HepG2 (cell line): Measurements from ENCODE around the gene KDM6B. TPM values are rescaled to one million over a fixed set of nuclear protein-coding genes. Genes with fewer than 3 reads are reported as not detected.

ENCODE experiments used
- ATAC-seq: fragments of 200-7000 bp; cut with Tn5 transposase; 3 replicates; pipeline ENCODE4 v1.9.1; 2020; ENCODE audit warnings: mild to moderate bottlenecking, moderate library complexity
- BruUV-seq: library from RNA; stranded (reverse); fragments of 400-500 nt; replicated peaks from 2 replicates; lab custom pipeline; 2021; lab: Mats Ljungman, UMichigan
- CTCF ChIA-PET: fragments of 300-600 bp; formaldehyde crosslinking; extraction: SDS; loops from one replicate; lab custom pipeline; 2021; ENCODE audit warnings: low total read pairs, inconsistent platforms, low intra/inter-chr PET ratio; lab: Yijun Ruan, JAX
- POLR2A ChIA-PET: fragments of 350-600 bp; sonication (Branson Sonifier 250); formaldehyde crosslinking; loops from one replicate; lab custom pipeline; 2020; ENCODE audit warnings: antibody characterized with exemption, inconsistent platforms; lab: Yijun Ruan, JAX
- DNase-seq: peaks from one replicate; pipeline ENCODE4 v3.0.0-alpha.2; 2015; ENCODE audit warnings: low spot score
- FAIRE-seq: peaks from 3 replicates; lab custom pipeline; 2011; peaks lifted over from hg19 to GRCh38; lab: Jason Lieb, UNC
- H2AFZ ChIP-seq: one replicate; pipeline ENCODE4 v1.6.1; 2011; ENCODE audit warnings: low read length, inconsistent platforms
- H3K27ac ChIP-seq: fragments of 300-600 bp; 3 replicates; pipeline ENCODE4 v1.8.0; 2011; ENCODE audit warnings: mixed run types, mild to moderate bottlenecking, mixed read lengths, low read length, inconsistent platforms; ENCODE audit not compliant: insufficient read depth; ENCODE audit errors: extremely low read length
- H3K27me3 ChIP-seq, 2 experiments: fragments of 200-600 bp in 1 of 2; 2 replicates in 1 of 2; 3 replicates in 1 of 2; pipeline versions ENCODE4 v1.6.0 to v1.8.0; 2011; ENCODE audit warnings: low read length in 2 of 2, mild to moderate bottlenecking in 2 of 2, moderate library complexity in 2 of 2, inconsistent platforms in 1 of 2; ENCODE audit not compliant: insufficient read depth in 2 of 2, control insufficient read depth in 1 of 2
- H3K36me3 ChIP-seq, 2 experiments: fragments of 200-600 bp in 1 of 2; replicated peaks in 1 of 2; 2 replicates in 1 of 2; 3 replicates in 1 of 2; pipeline versions ENCODE4 v1.5.1 to v1.8.0; 2011; ENCODE audit warnings: low read length in 2 of 2, inconsistent platforms in 1 of 2; ENCODE audit not compliant: insufficient read depth in 2 of 2, control insufficient read depth in 1 of 2
- H3K4me1 ChIP-seq: 2 replicates; pipeline ENCODE4 v1.5.1; 2012; ENCODE audit warnings: low read length, inconsistent platforms; ENCODE audit not compliant: insufficient read depth
- H3K4me2 ChIP-seq: 2 replicates; pipeline ENCODE4 v1.6.0; 2011; ENCODE audit warnings: low read depth, low read length, inconsistent platforms
- H3K4me3 ChIP-seq, 3 experiments: fragments of 200-600 bp in 1 of 3; sonication (generic), shearing (Covaris generic) in 1 of 3; replicated peaks in 1 of 3; 2 replicates each; pipeline ENCODE4 v1.5.1; 2011 to 2016; ENCODE audit warnings: low read length in 3 of 3, inconsistent platforms in 2 of 3, low read depth in 2 of 3, mild to moderate bottlenecking in 2 of 3, control low read depth in 1 of 3, mixed read lengths in 1 of 3; ENCODE audit not compliant: insufficient read depth in 1 of 3
- H3K79me2 ChIP-seq: one replicate; pipeline ENCODE4 v1.6.1; 2011; ENCODE audit warnings: low read length, inconsistent platforms; ENCODE audit not compliant: insufficient read depth
- H3K9ac ChIP-seq: 2 replicates; pipeline ENCODE4 v1.6.0; 2011; ENCODE audit warnings: mild to moderate bottlenecking, low read depth, low read length, inconsistent platforms; ENCODE audit not compliant: insufficient read depth
- H3K9me3 ChIP-seq: 2 replicates; pipeline ENCODE4 v1.5.1; 2012; ENCODE audit warnings: mild to moderate bottlenecking, low read length
- H4K20me1 ChIP-seq: 2 replicates; pipeline ENCODE4 v1.6.0; 2011; ENCODE audit warnings: inconsistent platforms, mild to moderate bottlenecking, low read length, moderate library complexity; ENCODE audit not compliant: insufficient read depth
- KIAA2018 ChIP-seq: sonication (generic); formaldehyde crosslinking; IDR thresholded peaks from 2 replicates; pipeline ENCODE4 v1.5.0; 2020; ENCODE audit warnings: mild to moderate bottlenecking, missing genetic modification reagents, borderline replicate concordance
- MAX ChIP-seq: IDR thresholded peaks from 2 replicates; pipeline ENCODE4 v1.6.1; 2012; ENCODE audit warnings: inconsistent platforms
- MYNN ChIP-seq: sonication (generic); formaldehyde crosslinking; IDR thresholded peaks from 2 replicates; pipeline ENCODE4 v1.4.0; 2020; ENCODE audit warnings: mild to moderate bottlenecking, low read depth, missing genetic modification reagents
- SMC3 ChIP-seq: IDR thresholded peaks from 2 replicates; pipeline ENCODE4 v1.6.1; 2011; ENCODE audit warnings: low read length, improper control_type of control experiment
- SOX6 ChIP-seq, 2 experiments: fragments of 450-650 bp in 1 of 2; sonication (generic) in 1 of 2; formaldehyde crosslinking in 1 of 2; IDR thresholded peaks; 2 replicates each; pipeline versions ENCODE4 v1.4.0 to v1.6.1; 2017 to 2020; ENCODE audit warnings: antibody characterized with exemption in 1 of 2, mild to moderate bottlenecking in 1 of 2, missing genetic modification reagents in 1 of 2
- SRF ChIP-seq: IDR thresholded peaks from 2 replicates; pipeline ENCODE4 v1.6.1; 2011; ENCODE audit warnings: mild to moderate bottlenecking, low read depth, low read length, moderate library complexity
- STAG1 ChIP-seq: sonication (generic); formaldehyde crosslinking; IDR thresholded peaks from 2 replicates; pipeline ENCODE4 v1.4.0; 2020; ENCODE audit warnings: missing genetic modification reagents
- ZNF326 ChIP-seq: sonication (generic); formaldehyde crosslinking; IDR thresholded peaks from 2 replicates; pipeline ENCODE4 v1.4.0; 2020; ENCODE audit warnings: missing genetic modification reagents, borderline replicate concordance
- ZNF44 ChIP-seq: sonication (generic); formaldehyde crosslinking; IDR thresholded peaks from 2 replicates; pipeline ENCODE4 v1.5.1; 2020; ENCODE audit warnings: mild to moderate bottlenecking, missing genetic modification reagents
- ZNF792 ChIP-seq: IDR thresholded peaks from 2 replicates; pipeline ENCODE4 v1.6.1; 2016
- WGBS: methylation state at CpG from one replicate; pipeline ENCODE4 v1.1.6; 2017; ENCODE audit warnings: low lambda C conversion rate; 5-methylcytosine and 5-hydroxymethylcytosine counted together
- in situ Hi-C: cut with HindIII; loops from 2 replicates; pipeline ENCODE4 v1.10.0; 2017; ENCODE audit warnings: low pct_unique_long_range_greater_than_20kb; ENCODE audit not compliant: extremely low pct_ligation_motif_present
- intact Hi-C: fragments of 100-400 bp; cut with micrococcal nuclease; formaldehyde crosslinking; loops from one replicate; pipeline ENCODE4 v1.10.0; 2022; ENCODE audit not compliant: unreplicated experiment
- polyA plus RNA-seq, 8 experiments: library from polyadenylated mRNA; depleted of rRNA in 3 of 8; stranded (reverse) in 7 of 8; unstranded in 1 of 8; fragments of >200 nt; fragmentation: Illumina TruSeq in 4 of 8; extraction: Trizol in 4 of 8; gene quantifications; 2 replicates each; pipeline versions ENCODE4 v1.2.1 to v1.2.3, GENCODE V29; 2011 to 2016; ENCODE audit warnings: low read depth in 4 of 8, missing spikeins in 1 of 8, mixed read lengths in 1 of 8; ENCODE audit not compliant: insufficient read depth in 1 of 8
- total RNA-seq, 5 experiments: library from RNA; depleted of rRNA; stranded (reverse); fragments of >200 nt; fragmentation: Illumina TruSeq; extraction: Trizol; gene quantifications; 2 replicates each; pipeline ENCODE4 v1.2.3, GENCODE V29; 2016; ENCODE audit warnings: low read depth in 1 of 5

Gene KDM6B
- total and polyA plus RNA-seq, 2 of the 13 experiments (the other 11 are each of a cell fraction or from before 2014, with no cell fraction given), result 1.3 to 2.1 TPM

- TF ChIP-seq STAG1 (CRISPR knock-in tag) (peak; percentile 39; the same call in 1 of the 2 replicates), SRF (no peak), SMC3 (peak; percentile 17; the same call in 1 of the 2 replicates), MYNN (CRISPR knock-in tag) (no peak)
Observed at GRCh38 chr17:7825206-7825990, 8.6 kb upstream of the KDM6B start (continued).

- CTCF ChIA-PET, result no interaction called here
- no peak overlapping the region for H3K27ac ChIP-seq
Observed at GRCh38 chr17:7830616-7831015, 3.4 kb upstream of the KDM6B start.

More at GRCh38 chr17:7830616-7831015, 3.4 kb upstream of the KDM6B start:
- POLR2A ChIA-PET, result interaction anchor here (8.2 kb wide), 1 partner anchor 13 kb away, joined by 159 read pairs; no protein-coding TSS in a partner anchor
- no peaks in the 10 kb centered on the region for H3K9me3 ChIP-seq
- ATAC-seq, result no peak
- BruUV-seq, result no TSS peak
- H3K4me1 ChIP-seq, result peaks cover 31% of the 10 kb centered on the region
- FAIRE-seq, result no peak
- in situ Hi-C loops (no loop called here), intact Hi-C loops (loop anchor here (5.0 kb wide), 1 partner anchor 83 kb away; no protein-coding TSS in a partner anchor)
- peaks cover 6 to 34% of the 10 kb centered on the region in 2 experiments; a peak in 4 of 5 replicates for H3K27me3 ChIP-seq
- no peak overlapping the region for H3K4me2 ChIP-seq
- WGBS, result 0% methylated on average over 2 of the region's 8 CpGs
- no peak for DNase-seq
- no peak overlapping the region for H3K4me3 ChIP-seq
- no peaks in the 10 kb centered on the region for H4K20me1 ChIP-seq
- no peaks in the 10 kb centered on the region for H3K36me3 ChIP-seq
- no peak overlapping the region for H2AFZ ChIP-seq
- no peak for TF ChIP-seq SOX6 (IDR thresholded peaks at IDR 0.05)
- no peak for TF ChIP-seq SOX6 (CRISPR knock-in tag; IDR thresholded peaks at IDR 0.05)
- no peak for TF ChIP-seq ZNF326 (CRISPR knock-in tag)
- TF ChIP-seq MAX, result no peak
- TF ChIP-seq KIAA2018 (CRISPR knock-in tag), result no peak
- TF ChIP-seq ZNF792 (CRISPR knock-in tag), result no peak
- TF ChIP-seq ZNF44 (CRISPR knock-in tag), result no peak
- H3K79me2 ChIP-seq, result no peaks in the 10 kb centered on the region
- H3K9ac ChIP-seq, result no peak overlapping the region
